ENCODE data around the gene POLD3. TPM values are rescaled to one million over a fixed set of nuclear protein-coding genes. Genes with fewer than 3 reads are reported as not detected.
A peak's percentile ranks its signal among the peaks of the same experiment; 100 is the strongest.
"Not testable (repeated sequence)": the region's sequence is repeated elsewhere in the genome, so short reads cannot be mapped to it uniquely, and the experiment has no call there.

The POLD3 gene
- total RNA-seq, 1 donor from 2014 or later = 5.0 TPM

- FAIRE-seq (no peak), DNase-seq (ENCODE audit: low read depth) (no peak)
- Histone ChIP-seq H3K36me3 (ENCODE audit: control insufficient read depth, insufficient read depth, low read length) (peaks cover 2% of the 10 kb centered on the region), H3K27me3 (ENCODE audit: control insufficient read depth, insufficient read depth, low read length) (no peaks in the 10 kb centered on the region), H3K4me3 (ENCODE audit: low read depth, low read length) (no peak overlapping the region)
- no peak for TF ChIP-seq CTCF (IDR thresholded peaks at IDR 0.05; ENCODE audit: insufficient read depth, low read length, severe bottlenecking)
Observed at GRCh38 chr11:74647831-74648230, 55.4 kb downstream of the POLD3 start.

GRCh38 chr11:74648894-74649293 is 56.5 kb downstream of the POLD3 start:
- FAIRE-seq = no peak
- H3K27me3 ChIP-seq (ENCODE audit: control insufficient read depth, insufficient read depth, low read length) = no peaks in the 10 kb centered on the region

GRCh38 chr11:74650498-74650897 is 58.1 kb downstream of the POLD3 start:
- no peaks in the 10 kb centered on the region for H3K27me3 ChIP-seq (ENCODE audit: control insufficient read depth, insufficient read depth, low read length)
- H3K4me3 ChIP-seq (ENCODE audit: low read depth, low read length) = no peak overlapping the region
- DNase-seq (ENCODE audit: low read depth) (no peak), FAIRE-seq (no peak)
- peaks cover 2% of the 10 kb centered on the region for H3K36me3 ChIP-seq (ENCODE audit: control insufficient read depth, insufficient read depth, low read length)
- no peak for TF ChIP-seq CTCF (IDR thresholded peaks at IDR 0.05; ENCODE audit: insufficient read depth, low read length, severe bottlenecking)

More at GRCh38 chr11:74648894-74649293, 56.5 kb downstream of the POLD3 start:
- TF ChIP-seq CTCF (IDR thresholded peaks at IDR 0.05; ENCODE audit: insufficient read depth, low read length, severe bottlenecking) = no peak
- DNase-seq (ENCODE audit: low read depth) = no peak
- Histone ChIP-seq H3K36me3 (ENCODE audit: control insufficient read depth, insufficient read depth, low read length) (peaks cover 2% of the 10 kb centered on the region), H3K4me3 (ENCODE audit: low read depth, low read length) (no peak overlapping the region)

GRCh38 chr11:74654976-74655375 is 62.6 kb downstream of the POLD3 start:
- DNase-seq (ENCODE audit: low read depth) (no peak), FAIRE-seq (no peak)
- H3K36me3 ChIP-seq (ENCODE audit: control insufficient read depth, insufficient read depth, low read length) = peaks cover 2% of the 10 kb centered on the region
- H3K4me3 ChIP-seq (ENCODE audit: low read depth, low read length) = no peak overlapping the region
- H3K27me3 ChIP-seq (ENCODE audit: control insufficient read depth, insufficient read depth, low read length) = no peaks in the 10 kb centered on the region
- TF ChIP-seq CTCF (IDR thresholded peaks at IDR 0.05; ENCODE audit: insufficient read depth, low read length, severe bottlenecking) = no peak

- not testable (repeated sequence) for DNase-seq (ENCODE audit: low read depth); FAIRE-seq; H3K4me3 ChIP-seq (ENCODE audit: low read depth, low read length); H3K36me3 ChIP-seq (ENCODE audit: control insufficient read depth, insufficient read depth, low read length); H3K27me3 ChIP-seq (ENCODE audit: control insufficient read depth, insufficient read depth, low read length)
Observed at GRCh38 chr11:74659124-74659523, 66.7 kb downstream of the POLD3 start.

GRCh38 chr11:74662487-74663103 is 70.2 kb downstream of the POLD3 start:
- DNase-seq (ENCODE audit: low read depth) (no peak), FAIRE-seq (peak; percentile 88)
- no peak overlapping the region for H3K4me3 ChIP-seq (ENCODE audit: low read depth, low read length)
- no peak for TF ChIP-seq CTCF (IDR thresholded peaks at IDR 0.05; ENCODE audit: insufficient read depth, low read length, severe bottlenecking)
- no peaks in the 10 kb centered on the region for H3K27me3 ChIP-seq (ENCODE audit: control insufficient read depth, insufficient read depth, low read length)
- no peaks in the 10 kb centered on the region for H3K36me3 ChIP-seq (ENCODE audit: control insufficient read depth, insufficient read depth, low read length)

Measured in bronchial epithelial cell (primary cell).